GM21529 (cell line): ENCODE results near the gene SMTNL1.

Source experiments
- ATAC-seq: cut with Tn5 transposase; IDR thresholded peaks from one replicate; pipeline ENCODE4 v1.9.1; 2021; ENCODE audit not compliant: unreplicated experiment

Gene SMTNL1

GRCh38 chr11:57586711-57587245, 49.4 kb downstream of the SMTNL1 start:
- no peak for ATAC-seq

GRCh38 chr11:57588046-57588710, 50.8 kb downstream of the SMTNL1 start:
- ATAC-seq, result no peak

DNA sequence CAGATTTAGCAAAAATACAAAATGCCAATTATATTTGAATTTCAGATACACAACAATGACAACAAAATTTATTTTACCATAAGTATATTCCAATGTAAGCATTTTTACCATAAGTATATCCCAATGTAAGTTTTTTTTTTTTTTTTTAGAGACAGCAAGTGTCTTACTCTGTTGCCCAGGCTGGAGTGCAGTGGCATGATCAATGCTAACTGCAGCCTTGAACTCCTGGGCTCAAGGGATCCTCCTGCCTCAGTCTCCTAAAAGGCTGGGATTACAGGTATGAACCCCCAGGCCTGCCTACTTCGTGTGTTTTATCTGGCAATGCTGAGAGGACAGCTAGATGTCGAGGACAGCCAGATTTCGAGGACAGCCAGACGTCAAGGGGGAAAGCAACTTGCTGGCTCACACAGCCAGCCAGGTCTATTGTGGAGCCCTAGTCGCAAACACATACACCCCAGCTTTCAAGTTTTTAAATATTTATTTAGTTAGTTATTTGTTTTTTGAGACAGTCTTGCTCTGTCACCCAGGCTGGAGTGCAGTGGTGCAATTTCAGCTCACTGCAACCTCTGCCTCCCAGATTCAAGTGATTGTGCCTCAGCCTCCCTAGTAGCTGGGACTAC, 59.0 kb downstream of the SMTNL1 start:
- ATAC-seq, result no peak

DNA sequence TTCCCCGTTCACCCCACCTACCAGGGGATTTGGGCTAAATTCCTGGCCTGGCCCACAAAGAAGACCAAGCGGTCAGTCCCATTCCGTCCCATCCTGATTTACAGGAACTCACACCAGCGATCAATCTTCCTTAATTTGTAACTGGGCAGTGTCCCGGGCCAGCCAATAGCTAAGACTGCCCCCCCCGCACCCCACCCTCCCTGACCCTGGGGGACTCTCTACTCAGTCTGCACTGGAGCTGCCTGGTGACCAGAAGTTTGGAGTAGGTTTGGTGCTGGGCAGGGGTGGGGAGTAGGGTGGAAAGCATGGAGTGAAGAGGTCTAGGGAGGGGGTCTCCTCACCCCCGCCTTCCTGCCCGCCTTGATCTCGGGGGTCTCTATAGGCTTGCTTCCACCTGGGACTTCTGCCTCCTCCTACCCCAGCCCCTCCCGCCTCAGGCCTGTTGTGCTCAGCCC, 60.1 kb downstream of the SMTNL1 start, which contains the start of gene SERPING1:
SERPING1 (plus strand) TSS at position 225 of the 455 bp plus-strand sequence. CDS start 586 bp downstream, outside the sequence.
- no peak for ATAC-seq

DNA sequence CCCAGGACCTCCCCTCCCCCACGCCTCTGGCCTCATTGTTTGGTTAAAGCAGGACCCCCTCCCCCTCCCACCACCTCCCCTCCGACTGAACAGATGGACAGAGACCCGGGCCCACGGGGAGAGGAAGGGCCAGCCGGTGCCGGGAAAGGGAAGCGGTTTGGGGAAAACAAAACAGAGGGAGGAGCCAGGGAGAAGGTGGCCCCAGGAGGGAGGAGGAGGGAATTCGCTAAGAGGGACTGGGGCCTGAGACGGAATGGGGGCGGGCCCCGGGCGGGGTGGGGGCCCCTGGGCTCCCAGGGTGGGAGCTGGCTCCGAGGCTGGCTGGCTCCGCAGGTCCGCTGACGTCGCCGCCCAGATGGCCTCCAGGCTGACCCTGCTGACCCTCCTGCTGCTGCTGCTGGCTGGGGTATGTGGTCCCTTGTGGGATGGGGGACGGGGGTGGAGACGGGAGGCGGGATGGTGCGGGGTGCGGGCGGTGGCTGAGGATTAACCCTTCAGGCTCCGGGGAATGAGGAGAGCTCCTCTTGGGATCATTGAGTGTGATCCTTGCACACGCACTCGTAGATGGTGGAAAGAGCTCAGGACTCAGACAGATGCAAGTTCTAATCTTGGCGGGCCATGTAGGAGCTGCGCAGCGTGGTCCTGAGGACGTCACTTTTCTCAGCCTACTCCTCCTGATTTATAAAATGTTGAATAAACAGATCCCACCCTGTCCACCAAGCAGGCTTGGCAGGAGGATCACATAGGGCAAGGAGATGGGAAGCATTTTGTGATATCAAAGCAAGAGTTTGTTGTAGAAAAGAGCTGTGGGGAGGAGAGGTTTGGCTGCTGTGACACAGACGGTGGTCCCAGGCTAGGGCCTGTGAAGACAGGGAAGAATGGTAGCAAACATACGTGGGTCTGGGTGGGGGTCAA, 60.8 kb downstream of the SMTNL1 start:
- no peak for ATAC-seq

DNA sequence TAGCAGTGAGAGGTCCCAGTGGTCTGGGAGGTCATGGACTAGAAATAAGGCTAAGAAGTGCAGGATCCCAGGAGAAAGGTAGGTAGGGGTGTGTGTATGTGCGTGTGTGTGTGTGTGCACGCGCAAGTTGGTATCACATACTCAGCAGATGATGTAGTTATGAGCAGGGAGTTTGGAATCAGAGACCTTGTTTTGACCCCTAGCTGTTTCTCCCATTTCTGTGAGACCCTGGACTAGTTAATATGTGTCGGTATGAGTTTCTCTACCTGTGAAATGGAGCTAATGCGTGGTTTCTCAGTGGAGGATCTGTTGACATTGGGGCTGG, 61.4 kb downstream of the SMTNL1 start:
- ATAC-seq, result no peak

GRCh38 chr11:57599381-57599780, 62.0 kb downstream of the SMTNL1 start:
- ATAC-seq, result no peak
